SH-SY5Y (cell line): ENCODE measurements around the gene NFAM1.

ENCODE experiments used
- GATA2 ChIP-seq: IDR thresholded peaks from 2 replicates; pipeline ENCODE4 v1.6.1; 2011; ENCODE audit warnings: mild to moderate bottlenecking, low read depth, low read length
- GATA3 ChIP-seq: IDR thresholded peaks from 2 replicates; pipeline ENCODE4 v1.6.1; 2011; ENCODE audit warnings: low read depth, mild to moderate bottlenecking, low read length, moderate library complexity

DNA sequence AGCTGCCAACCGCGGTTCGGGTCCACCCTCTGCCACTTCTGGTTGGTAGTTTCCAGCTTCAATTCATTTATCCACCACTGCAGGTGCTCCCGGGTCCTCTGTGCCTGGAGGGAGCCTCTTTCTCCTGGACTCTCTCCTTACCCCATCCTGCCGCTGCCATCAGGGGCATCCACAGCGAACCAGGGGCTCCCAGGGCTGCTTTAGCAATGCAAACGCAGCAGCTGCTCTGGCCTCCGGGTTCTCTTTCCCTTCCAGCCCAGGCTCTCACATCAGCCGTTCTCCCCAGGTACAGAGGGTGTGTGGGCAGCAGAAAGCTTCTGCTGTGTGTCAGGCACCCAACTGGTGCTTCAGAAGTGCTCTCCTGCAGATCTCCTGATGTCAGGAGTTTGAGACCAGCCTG lies 27.9 kb downstream of the NFAM1 start:
- TF ChIP-seq GATA2 (no peak), GATA3 (no peak)
